ENCODE measurements around the gene MYL12A.

The MYL12A gene

DNA sequence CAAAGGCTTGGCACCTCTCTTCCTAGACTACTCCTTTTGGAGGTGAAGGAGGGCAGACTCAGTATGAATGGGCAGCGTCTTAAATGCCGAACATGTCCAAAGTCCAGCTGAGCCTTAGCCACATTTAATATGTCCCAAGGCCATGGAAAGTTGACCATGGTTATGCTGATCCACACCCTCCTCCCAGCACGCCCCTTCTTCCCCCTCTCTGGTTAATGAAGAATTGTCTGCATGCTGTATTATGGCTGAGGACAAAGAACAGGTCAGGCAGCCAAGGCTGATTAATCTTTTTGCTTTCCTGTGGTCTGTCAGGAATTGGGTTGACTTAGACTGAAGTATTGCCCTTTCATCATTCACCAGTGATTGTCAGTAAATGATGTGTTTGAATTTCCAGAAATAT is 22.0 kb upstream of the MYL12A start:
- DNase-seq: no peak

DNA sequence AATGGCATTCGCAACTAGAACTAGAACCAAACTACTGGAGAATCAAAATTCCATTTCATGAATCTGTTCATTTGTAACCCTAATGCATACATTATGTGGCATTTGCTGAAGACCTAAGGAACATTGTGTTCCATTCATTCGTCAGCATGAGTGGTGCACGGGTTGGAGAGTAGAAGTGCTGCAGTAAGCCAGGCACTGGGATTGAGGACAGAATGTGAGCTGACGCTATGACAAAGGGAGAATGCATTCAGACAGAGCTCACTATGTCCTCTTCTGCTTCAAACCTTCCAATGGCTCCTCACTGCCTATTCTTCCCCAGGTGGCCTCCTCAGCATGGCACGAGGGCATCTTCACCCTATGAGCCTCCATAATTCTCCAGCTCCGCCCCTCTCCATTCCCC is 21.6 kb upstream of the MYL12A start:
- DNase-seq: no peak

- no peak for DNase-seq
These were observed 16.9 kb upstream of the MYL12A start for GRCh38 chr18:3230401-3231334.

GRCh38 chr18:3233004-3233403 is 14.6 kb upstream of the MYL12A start:
- DNase-seq: no peak

DNA sequence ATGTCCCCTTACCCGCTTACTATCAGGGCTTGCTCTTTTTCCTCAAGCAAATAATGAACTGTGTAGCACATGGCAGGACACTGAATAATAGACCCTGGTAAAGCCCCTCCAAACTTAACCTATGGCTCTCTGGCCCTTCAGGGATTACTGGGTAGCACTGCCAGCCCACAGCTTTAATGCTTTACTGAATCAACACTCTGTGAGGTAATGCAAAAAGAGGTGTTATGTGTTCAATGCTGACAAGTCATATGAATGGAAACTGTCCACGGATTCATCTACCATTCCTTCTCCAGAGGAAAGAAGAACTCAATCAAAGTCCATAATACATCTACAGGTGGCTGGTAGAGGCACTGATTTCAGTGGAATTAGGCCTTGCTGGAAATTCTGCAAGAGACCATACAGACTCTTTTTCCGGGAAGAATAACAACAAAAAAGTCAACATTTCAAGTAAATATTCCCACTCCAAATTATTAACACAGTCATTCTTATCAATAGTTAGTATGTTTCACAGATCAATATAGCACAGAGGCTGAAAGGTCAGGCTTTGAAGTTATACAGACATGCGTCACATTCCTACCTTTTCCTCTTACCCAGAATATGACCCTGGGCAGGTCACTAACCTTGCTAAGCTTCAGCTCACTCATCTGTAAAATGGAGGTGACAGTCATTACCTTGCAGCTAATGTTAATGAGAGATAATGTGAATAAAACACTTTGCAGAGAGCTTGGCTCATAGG is 14.0 kb upstream of the MYL12A start:
- DNase-seq: no peak

DNA sequence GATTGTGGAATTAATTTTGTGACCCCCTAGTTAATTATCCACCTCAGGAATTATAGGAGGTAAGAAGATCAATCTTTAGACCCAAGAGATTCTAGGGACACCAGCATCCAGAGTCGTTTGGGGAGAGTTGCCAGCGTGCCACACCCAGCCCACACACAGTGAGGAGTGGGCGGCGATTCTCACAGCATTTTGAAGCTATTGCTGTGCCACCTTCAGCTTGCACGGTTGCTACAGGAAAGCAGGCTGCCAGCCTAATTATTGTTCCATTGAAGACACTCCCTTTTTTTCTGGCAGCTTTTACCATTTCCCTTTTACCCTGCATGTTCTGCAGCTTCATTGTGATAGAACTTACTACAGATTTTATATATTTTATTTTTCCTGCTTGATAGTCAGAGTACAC is 13.1 kb upstream of the MYL12A start:
- no peak for DNase-seq

- no peak for DNase-seq
These were observed 11.8 kb upstream of the MYL12A start for GRCh38 chr18:3235846-3236245.

GRCh38 chr18:3236470-3236869 is 11.1 kb upstream of the MYL12A start:
- DNase-seq: no peak

DNA sequence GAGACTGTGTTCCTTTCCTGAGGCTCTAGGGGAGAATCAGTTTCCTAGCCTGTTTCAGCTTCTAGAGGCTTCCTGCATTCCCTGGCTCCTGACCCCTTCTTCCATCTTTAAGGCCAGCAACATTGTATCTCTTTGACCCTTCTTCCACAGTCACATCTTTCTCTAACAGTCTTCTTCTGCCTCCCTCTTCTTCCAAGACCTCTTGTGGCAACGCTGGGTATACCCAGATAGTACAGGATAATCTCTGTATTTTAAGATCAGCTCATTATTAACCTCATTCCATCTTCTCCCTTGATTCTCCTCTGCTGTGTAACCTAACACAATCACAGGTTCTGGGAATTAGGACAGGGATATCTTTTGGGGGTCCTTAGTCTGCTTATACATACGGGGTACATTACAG is 8.9 kb upstream of the MYL12A start:
- DNase-seq: no peak

- no peak for DNase-seq
These were observed 2.4 kb upstream of the MYL12A start for GRCh38 chr18:3245185-3245564.

GRCh38 chr18:3245853-3246634 is 1.6 kb upstream of the MYL12A start:
- DNase-seq: peak; percentile 53

DNA sequence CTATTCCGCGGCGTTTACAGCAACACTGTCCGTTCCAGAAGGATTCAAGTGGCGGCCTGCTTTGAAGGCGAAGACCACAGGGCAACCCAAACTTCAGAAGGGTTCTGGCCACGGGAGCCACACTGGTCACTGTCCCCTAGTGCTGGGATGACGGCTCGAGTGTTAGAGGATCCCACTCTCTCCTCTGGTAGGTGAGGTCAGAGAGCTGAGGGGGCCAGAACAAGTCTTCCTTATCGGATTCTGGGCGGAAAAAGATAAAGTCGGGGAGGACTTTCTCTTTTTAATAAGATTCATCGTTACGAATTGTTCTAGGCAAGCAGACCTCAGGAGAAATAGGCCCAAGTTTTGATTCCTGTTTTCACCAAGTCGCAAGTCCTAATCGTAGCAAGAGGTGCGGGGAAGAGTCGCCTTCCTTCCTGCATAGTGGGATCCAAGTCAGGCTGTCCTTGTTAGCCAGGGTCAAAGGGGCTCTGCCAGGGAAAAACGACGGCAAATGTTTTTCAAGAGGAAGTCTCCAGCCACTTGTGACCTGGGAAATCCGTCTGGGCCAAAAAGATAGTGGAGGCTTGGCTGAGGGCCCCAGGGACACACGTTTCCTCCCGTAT is 864 bp upstream of the MYL12A start:
- no peak for DNase-seq

- DNase-seq: peak; percentile 11
These were observed 559 bp downstream of the MYL12A start for GRCh38 chr18:3248062-3248657.

DNA sequence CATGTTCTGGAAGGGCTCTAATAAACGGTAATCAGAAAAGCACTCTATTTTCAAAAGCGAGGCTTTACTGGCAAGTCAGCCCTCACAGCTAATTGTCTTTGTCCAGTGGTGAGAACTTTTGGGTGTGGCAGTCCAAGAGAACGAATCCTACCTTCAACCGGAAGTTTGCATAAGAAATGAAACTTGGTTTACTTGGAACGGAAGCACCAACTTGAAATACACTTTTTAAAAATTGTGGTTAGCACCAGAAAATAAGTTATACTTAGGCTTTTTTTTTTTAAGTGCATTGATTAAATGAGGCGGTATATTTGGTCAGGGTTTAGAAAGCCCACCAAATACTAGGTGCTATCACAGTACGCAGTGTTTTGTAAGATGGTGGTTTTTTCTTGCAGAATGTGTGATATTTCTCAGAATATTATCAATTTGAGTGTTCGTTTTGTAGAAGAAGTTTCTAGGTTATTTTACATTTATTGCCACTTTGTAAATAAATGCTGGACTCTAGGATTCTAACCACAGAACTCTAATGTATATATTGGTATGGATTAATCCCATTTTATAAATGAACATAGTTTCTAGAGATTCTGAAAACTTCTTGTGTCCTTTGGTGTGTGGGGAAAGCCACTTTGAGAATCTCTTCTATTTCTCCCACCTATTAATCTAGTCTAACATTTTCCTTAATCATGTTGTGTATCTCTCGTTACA is 1.2 kb downstream of the MYL12A start:
- DNase-seq: no peak

DNA sequence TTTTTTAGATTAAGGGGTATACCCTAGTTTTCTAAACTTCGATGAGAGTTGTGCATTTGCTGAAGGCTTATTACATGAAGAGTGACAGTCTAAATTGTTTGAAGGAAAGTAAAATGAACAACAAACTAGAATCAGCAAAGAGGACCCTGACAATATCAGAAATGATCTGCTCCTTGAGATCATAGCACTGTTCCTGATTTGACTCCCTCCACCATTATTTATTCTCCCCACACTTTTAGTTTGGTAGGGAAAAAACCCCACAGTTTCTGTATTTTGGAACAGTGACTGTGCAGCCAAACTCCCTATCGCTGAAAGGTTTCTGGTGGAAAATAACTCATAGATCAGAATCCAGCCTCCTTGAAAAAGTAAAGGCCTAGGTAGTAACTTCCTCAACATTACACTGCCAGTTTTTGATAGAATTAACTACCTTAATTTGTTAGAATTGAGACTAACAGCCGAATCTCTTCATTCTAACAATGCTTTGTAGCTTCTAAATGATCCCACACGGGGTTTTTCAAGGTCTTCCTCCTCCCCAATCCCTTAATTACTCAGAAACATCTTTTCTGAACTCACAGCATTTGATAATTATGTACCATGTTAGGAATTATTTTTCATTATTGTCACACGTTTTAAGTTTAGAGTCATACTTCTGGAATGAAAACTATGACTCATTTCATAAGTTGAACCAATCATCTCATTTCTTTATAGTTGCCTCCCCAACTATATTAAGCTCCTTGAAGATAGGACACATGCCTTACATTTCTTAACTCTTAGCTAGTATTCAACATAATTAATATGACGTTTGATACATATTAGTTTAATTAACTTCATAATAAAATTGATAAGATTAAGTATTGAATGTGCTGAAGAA is 2.9 kb downstream of the MYL12A start:
- no peak for DNase-seq

DNA sequence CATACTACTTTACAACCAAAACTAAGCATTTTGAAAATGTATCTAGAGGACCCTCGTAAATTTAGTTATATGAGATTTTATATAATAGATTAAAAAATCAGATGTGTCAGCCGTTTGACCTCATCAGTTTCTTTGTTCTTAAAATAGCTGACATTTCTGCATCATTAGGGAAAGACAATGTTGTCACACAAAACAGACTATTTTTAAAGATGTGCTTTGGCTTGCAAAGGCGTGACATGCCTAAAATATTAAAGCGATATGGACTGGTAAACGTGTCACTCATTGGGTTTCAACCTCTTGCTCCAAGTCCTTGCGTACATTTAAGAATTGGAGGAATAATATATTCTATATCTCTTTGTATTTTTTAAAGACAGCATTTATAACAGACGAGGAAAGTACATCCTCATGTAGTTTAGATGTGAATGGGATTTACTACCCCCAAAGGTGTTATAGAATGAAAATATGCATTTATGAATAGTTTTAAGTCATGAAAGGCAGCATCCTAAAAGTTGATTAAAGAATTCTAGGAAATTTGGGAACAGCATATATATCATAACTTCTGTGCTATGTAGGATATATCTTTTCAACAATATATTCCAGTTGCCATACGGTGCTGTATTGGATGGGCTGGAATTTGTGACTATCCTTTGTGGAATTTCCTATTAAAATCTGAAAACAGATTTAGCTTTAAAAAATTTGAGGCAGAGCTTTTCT is 3.8 kb downstream of the MYL12A start:
- DNase-seq: no peak

DNA sequence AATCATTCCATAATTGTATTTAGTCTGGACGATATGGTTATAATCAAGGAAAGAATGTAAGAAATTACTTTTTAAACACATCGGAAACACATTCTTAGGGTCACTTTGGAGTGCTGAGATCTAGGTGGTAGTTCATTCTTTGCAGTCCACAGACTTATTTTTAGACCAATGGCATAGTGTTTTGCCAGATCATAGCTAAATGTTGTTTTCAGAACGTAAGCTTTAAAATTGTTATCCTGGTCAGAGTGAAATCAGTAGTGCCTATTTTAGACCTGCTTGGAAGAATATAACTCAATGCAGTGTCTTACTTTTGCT is 4.3 kb downstream of the MYL12A start:
- no peak for DNase-seq

GRCh38 chr18:3252843-3253242 is 5.2 kb downstream of the MYL12A start:
- no peak for DNase-seq

DNA sequence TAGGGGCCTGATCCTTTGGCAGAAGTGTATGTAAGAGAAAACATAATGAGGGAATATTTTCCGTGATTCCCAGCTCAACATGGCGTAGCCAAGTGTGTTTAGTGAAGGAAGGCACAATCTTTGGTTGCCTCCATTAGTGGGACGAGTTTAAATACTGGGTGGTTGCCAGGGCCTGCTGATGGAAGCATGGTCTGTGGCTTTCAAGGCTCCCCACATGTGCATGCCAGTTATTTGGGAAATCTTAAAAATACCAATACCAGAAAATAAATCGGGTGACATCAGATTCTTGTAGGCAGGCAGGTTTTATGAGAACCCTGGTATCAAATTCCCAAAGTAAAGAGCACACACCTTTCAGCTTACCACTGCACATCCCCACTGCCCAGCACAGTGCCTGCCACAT is 7.1 kb downstream of the MYL12A start:
- no peak for DNase-seq

- DNase-seq: no peak
These were observed 8.1 kb downstream of the MYL12A start for GRCh38 chr18:3255611-3256165.
